GM23248 (cell line): Measurements from ENCODE around the gene HOXC10. TPM values are rescaled to one million over a fixed set of nuclear protein-coding genes. Genes with fewer than 3 reads are reported as not detected.

ENCODE experiments used
- DNase-seq: peaks from one replicate; pipeline ENCODE4 v3.0.0-alpha.2; 2015
- H2AFZ ChIP-seq: fragments of 200-600 bp; sonication (generic); 2 replicates; pipeline ENCODE4 v1.6.1; 2016; ENCODE audit warnings: antibody characterized with exemption
- H3F3A ChIP-seq: fragments of 200-600 bp; sonication (generic); 2 replicates; pipeline ENCODE4 v1.6.1; 2016; ENCODE audit warnings: mild to moderate bottlenecking, antibody characterized with exemption, mixed run types; ENCODE audit not compliant: insufficient read depth
- H3K27ac ChIP-seq: fragments of 200-600 bp; sonication (generic); 2 replicates; pipeline ENCODE4 v1.5.1; 2016; ENCODE audit warnings: mild to moderate bottlenecking
- H3K27me3 ChIP-seq: fragments of 200-600 bp; sonication (generic); replicated peaks from 2 replicates; pipeline ENCODE4 v1.6.1; 2016; ENCODE audit warnings: mild to moderate bottlenecking; ENCODE audit not compliant: insufficient read depth
- H3K36me3 ChIP-seq: fragments of 200-600 bp; sonication (generic); 2 replicates; pipeline ENCODE4 v1.6.1; 2016; ENCODE audit warnings: low read depth, mild to moderate bottlenecking
- H3K4me1 ChIP-seq: fragments of 200-600 bp; sonication (generic); 2 replicates; pipeline ENCODE4 v1.6.1; 2016; ENCODE audit warnings: mild to moderate bottlenecking; ENCODE audit not compliant: insufficient read depth
- H3K4me2 ChIP-seq: fragments of 200-600 bp; sonication (generic); one replicate; pipeline ENCODE4 v1.6.1; 2016; ENCODE audit warnings: mild to moderate bottlenecking; ENCODE audit not compliant: unreplicated experiment
- H3K4me3 ChIP-seq: fragments of 200-600 bp; sonication (generic); 2 replicates; pipeline ENCODE4 v1.5.1; 2016; ENCODE audit warnings: mild to moderate bottlenecking
- H3K79me2 ChIP-seq: fragments of 200-600 bp; sonication (generic); 2 replicates; pipeline ENCODE4 v1.6.1; 2016; ENCODE audit warnings: mild to moderate bottlenecking; ENCODE audit not compliant: insufficient read depth
- H3K9ac ChIP-seq: fragments of 200-600 bp; sonication (generic); 2 replicates; pipeline ENCODE4 v1.6.1; 2016; ENCODE audit warnings: mild to moderate bottlenecking
- H3K9me2 ChIP-seq: fragments of 200-600 bp; sonication (generic); 2 replicates; pipeline ENCODE4 v1.6.1; 2016; ENCODE audit warnings: mixed run types, mild to moderate bottlenecking, moderate library complexity; ENCODE audit not compliant: insufficient read depth
- H3K9me3 ChIP-seq: fragments of 200-600 bp; sonication (generic); one replicate; pipeline ENCODE4 v1.6.1; 2017; ENCODE audit warnings: low read depth
- H4K20me1 ChIP-seq: fragments of 200-600 bp; sonication (generic); 2 replicates; pipeline ENCODE4 v1.6.0; 2016; ENCODE audit not compliant: insufficient read depth
- EZH2 ChIP-seq: fragments of 200-600 bp; sonication (generic); IDR thresholded peaks from 2 replicates; pipeline ENCODE4 v1.6.1; 2018; ENCODE audit warnings: antibody characterized with exemption, mild to moderate bottlenecking; ENCODE audit not compliant: insufficient read depth, poor library complexity, severe bottlenecking
- EZH2phosphoT487 ChIP-seq: fragments of 200-600 bp; sonication (generic); IDR thresholded peaks from 2 replicates; pipeline ENCODE4 v1.6.1; 2018; ENCODE audit warnings: antibody characterized with exemption, moderate library complexity, mild to moderate bottlenecking, low read depth; ENCODE audit not compliant: insufficient read depth
- WGBS, 2 experiments: methylation state at CpG; one replicate each; pipeline ENCODE4 v1.1.6; 2015 to 2017; ENCODE audit warnings: low lambda C conversion rate in 2 of 2, low coverage in 1 of 2; ENCODE audit errors: missing lambda C conversion rate in 2 of 2; 5-methylcytosine and 5-hydroxymethylcytosine counted together
- in situ Hi-C: fragments of 300-500 bp; cut with MboI; formaldehyde crosslinking; loops from 2 replicates; pipeline ENCODE4 v1.15.0; 2020
- polyA plus RNA-seq: library from polyadenylated mRNA; unstranded; fragments of >200 nt; fragmentation: Nextera tagmentation; extraction: Ambion mirVana; gene quantifications from 2 replicates; pipeline ENCODE4 v1.2.1, GENCODE V29; 2016
- total RNA-seq: library from RNA; depleted of rRNA; stranded (reverse); fragments of >200 nt; shearing (Covaris generic); gene quantifications from 2 replicates; pipeline ENCODE4 v1.2.3, GENCODE V29; 2014

The HOXC10 gene
- total and polyA plus RNA-seq, 2 experiments from 2014 or later, result not detected

- in situ Hi-C loops, result no loop called here
Observed at GRCh38 chr12:53973236-53974042, 11.5 kb upstream of the HOXC10 start.

GRCh38 chr12:53974084-53975063 lies 10.6 kb upstream of the HOXC10 start, which contains the start of gene HOTAIR:
HOTAIR (minus strand) TSS chr12:53974954.
- TF ChIP-seq EZH2, result peak; percentile 72
- TF ChIP-seq EZH2phosphoT487, result 0 out of 2 replicates have a peak, but pooled peaks have one; percentile 72
- in situ Hi-C loops, result no loop called here
- Histone ChIP-seq H3K9me3 (no peaks in the 10 kb centered on the region), H3F3A (no peaks in the 10 kb centered on the region), H3K9me2 (no peaks in the 10 kb centered on the region), H3K36me3 (no peaks in the 10 kb centered on the region), H3K27me3 (peaks cover 99% of the 10 kb centered on the region), H3K4me3 (peak within 1 kb of the TSS; percentile 45), H4K20me1 (no peaks in the 10 kb centered on the region), H3K79me2 (no peaks in the 10 kb centered on the region), H2AFZ (peak within 1 kb of the TSS; percentile 37), H3K27ac (no peak within 1 kb of the TSS), H3K9ac (no peak within 1 kb of the TSS), H3K4me1 (no peaks in the 10 kb centered on the region), H3K4me2 (peak within 1 kb of the TSS; percentile 67)
- 2 to 3% methylated on average over 39 to 60 of the region's 63 CpGs for WGBS, 2 experiments
- peak; percentile 54 for DNase-seq

More at GRCh38 chr12:53973236-53974042, 11.5 kb upstream of the HOXC10 start:
- Histone ChIP-seq H3F3A (no peaks in the 10 kb centered on the region), H3K27me3 (peaks cover 99% of the 10 kb centered on the region), H3K4me1 (no peaks in the 10 kb centered on the region), H3K9ac (no peak overlapping the region), H3K9me3 (no peaks in the 10 kb centered on the region), H3K36me3 (no peaks in the 10 kb centered on the region), H3K4me2 (no peak overlapping the region), H3K4me3 (peak overlapping the region; percentile 11; the same call in 1 of the 2 replicates), H3K9me2 (no peaks in the 10 kb centered on the region), H3K27ac (no peak overlapping the region), H4K20me1 (no peaks in the 10 kb centered on the region), H3K79me2 (no peaks in the 10 kb centered on the region), H2AFZ (peak overlapping the region; percentile 15; the same call in 1 of the 2 replicates)
- 3 to 4% methylated on average over 40 to 68 of the region's 71 CpGs for WGBS, 2 experiments
- TF ChIP-seq EZH2phosphoT487 (no peak), EZH2 (peak; percentile 86)
- peak; percentile 52 for DNase-seq

GRCh38 chr12:53975064-53975471 lies 9.9 kb upstream of the HOXC10 start:
- WGBS, 2 experiments, result 3 to 10% methylated on average over 14 to 25 of the region's 25 CpGs
- Histone ChIP-seq H3K9me2 (no peaks in the 10 kb centered on the region), H3K36me3 (no peaks in the 10 kb centered on the region), H3K27ac (no peak overlapping the region), H2AFZ (no peak overlapping the region), H3K4me2 (no peak overlapping the region), H3K27me3 (peaks cover 99% of the 10 kb centered on the region), H3K9me3 (no peaks in the 10 kb centered on the region), H4K20me1 (no peaks in the 10 kb centered on the region), H3F3A (no peaks in the 10 kb centered on the region), H3K4me3 (no peak overlapping the region), H3K79me2 (no peaks in the 10 kb centered on the region), H3K4me1 (no peaks in the 10 kb centered on the region), H3K9ac (no peak overlapping the region)
- no peak for DNase-seq
- TF ChIP-seq EZH2phosphoT487 (no peak; the same call in 1 of the 2 replicates), EZH2 (peak; percentile 95)
- in situ Hi-C loops, result no loop called here

- H3K4me2 ChIP-seq, result no peak overlapping the region
- TF ChIP-seq EZH2 (peak; percentile 79), EZH2phosphoT487 (peak; percentile 59; the same call in 1 of the 2 replicates)
- H3K4me1 ChIP-seq, result no peaks in the 10 kb centered on the region
- no peaks in the 10 kb centered on the region for H3F3A ChIP-seq
- H3K9ac ChIP-seq, result no peak overlapping the region
- H3K27ac ChIP-seq, result no peak overlapping the region
- peaks cover 99% of the 10 kb centered on the region for H3K27me3 ChIP-seq
- no peak for DNase-seq
- H3K36me3 ChIP-seq, result no peaks in the 10 kb centered on the region
- H3K9me3 ChIP-seq, result no peaks in the 10 kb centered on the region
- no peak overlapping the region for H3K4me3 ChIP-seq
- in situ Hi-C loops, result no loop called here
- H4K20me1 ChIP-seq, result no peaks in the 10 kb centered on the region
- H3K9me2 ChIP-seq, result no peaks in the 10 kb centered on the region
- no peak overlapping the region for H2AFZ ChIP-seq
- WGBS, 2 experiments, result 21 to 24% methylated on average over 31 of the region's 31 CpGs
- no peaks in the 10 kb centered on the region for H3K79me2 ChIP-seq
Observed at GRCh38 chr12:53975479-53976152, 9.3 kb upstream of the HOXC10 start.
